HCT116 (cell line): ENCODE data around the gene RAI14. TPM values are rescaled to one million over a fixed set of nuclear protein-coding genes. Genes with fewer than 3 reads are reported as not detected.
A peak's percentile ranks its signal among the peaks of the same experiment; 100 is the strongest.
"Not testable (repeated sequence)": the region's sequence is repeated elsewhere in the genome, so short reads cannot be mapped to it uniquely, and the experiment has no call there.

Experiments used
- ATAC-seq: fragments of 200-7000 bp; cut with Tn5 transposase; 2 replicates; pipeline ENCODE4 v1.9.1; 2020; ENCODE audit warnings: mild to moderate bottlenecking, moderate library complexity
- BruUV-seq: library from RNA; stranded (reverse); fragments of 400-500 nt; replicated peaks from 2 replicates; lab custom pipeline; 2021; lab: Mats Ljungman, UMichigan
- CTCF ChIA-PET: fragments of 300-600 bp; sonication (Branson Sonifier 250); formaldehyde crosslinking; loops from one replicate; lab custom pipeline; 2021; ENCODE audit warnings: antibody characterized with exemption; lab: Charles Lee
- POLR2A ChIA-PET: fragments of 300-600, 350-600 bp; sonication (Branson Sonifier 250); formaldehyde crosslinking; loops from one replicate; lab custom pipeline; 2021; ENCODE audit warnings: antibody characterized with exemption; lab: Charles Lee
- RAD21 ChIA-PET, 2 experiments: fragments of 300-600 bp; sonication (Branson Sonifier 250); formaldehyde crosslinking; loops; one replicate each; lab custom pipeline; 2023; ENCODE audit warnings: low total read pairs in 2 of 2; ENCODE audit not compliant: uncharacterized antibody in 2 of 2, unreplicated experiment in 2 of 2, low non-redundant PET in 1 of 2; lab: Charles Lee
- DNase-seq: peaks from one replicate; pipeline ENCODE4 v3.0.0-alpha.2; 2010; ENCODE audit warnings: low read depth, low spot score
- H2AFZ ChIP-seq: fragments of 200-600 bp; shearing (Covaris generic), sonication (generic); 2 replicates; pipeline ENCODE4 v1.6.1; 2017; ENCODE audit warnings: low read depth, mixed run types, mixed read lengths, antibody characterized with exemption, low read length; ENCODE audit not compliant: poor library complexity, severe bottlenecking
- H3K27ac ChIP-seq: 2 replicates; pipeline ENCODE4 v1.5.1; 2012; ENCODE audit warnings: low read depth, low read length
- H3K27me3 ChIP-seq: fragments of 200-600 bp; sonication (generic); 2 replicates; pipeline ENCODE4 v1.6.1; 2016; ENCODE audit warnings: mixed run types, low read length, mixed read lengths; ENCODE audit not compliant: insufficient read depth
- H3K36me3 ChIP-seq, 2 experiments: fragments of 200-500 bp in 1 of 2; fragments of 200-600 bp in 1 of 2; sonication (Bioruptor generic) in 1 of 2; sonication (generic) in 1 of 2; 2 replicates each; pipeline versions ENCODE4 v1.5.1 to v1.6.1; 2014 to 2016; ENCODE audit warnings: low read length in 2 of 2, inconsistent platforms in 1 of 2, mixed read lengths in 1 of 2, mixed run types in 1 of 2; ENCODE audit not compliant: insufficient read depth in 2 of 2, control insufficient read depth in 1 of 2
- H3K4me1 ChIP-seq, 2 experiments: fragments of 200-600 bp in 1 of 2; sonication (generic) in 1 of 2; 2 replicates each; pipeline versions ENCODE4 v1.5.1 to v1.6.1; 2012 to 2017; ENCODE audit warnings: low read length in 2 of 2, inconsistent platforms in 1 of 2, mild to moderate bottlenecking in 1 of 2, mixed read lengths in 1 of 2, mixed run types in 1 of 2, moderate library complexity in 1 of 2; ENCODE audit not compliant: insufficient read depth in 2 of 2, control insufficient read depth in 1 of 2
- H3K4me2 ChIP-seq: fragments of 200-600 bp; sonication (generic); 2 replicates; pipeline ENCODE4 v1.6.1; 2017; ENCODE audit warnings: mixed run types, low read length, mixed read lengths
- H3K4me3 ChIP-seq, 2 experiments: fragments of 200-600 bp in 1 of 2; sonication (generic) in 1 of 2; replicated peaks in 1 of 2; 2 replicates each; pipeline ENCODE4 v1.5.1; 2011 to 2016; ENCODE audit warnings: low read length in 2 of 2, control low read depth in 1 of 2, low read depth in 1 of 2, mild to moderate bottlenecking in 1 of 2, mixed read lengths in 1 of 2, mixed run types in 1 of 2
- H3K79me2 ChIP-seq: fragments of 200-600 bp; sonication (generic); 2 replicates; pipeline ENCODE4 v1.6.1; 2017; ENCODE audit warnings: mild to moderate bottlenecking, mixed run types, low read length, moderate library complexity, mixed read lengths; ENCODE audit not compliant: insufficient read depth
- H3K9ac ChIP-seq: fragments of 200-600 bp; sonication (generic); 2 replicates; pipeline ENCODE4 v1.6.1; 2016; ENCODE audit warnings: low read length, mixed read lengths
- H3K9me2 ChIP-seq: fragments of 200-600 bp; sonication (generic), shearing (Covaris generic); 2 replicates; pipeline ENCODE4 v1.6.1; 2017; ENCODE audit warnings: mixed run types, mild to moderate bottlenecking, moderate library complexity; ENCODE audit not compliant: insufficient read depth
- H3K9me3 ChIP-seq, 2 experiments: fragments of 200-500 bp in 1 of 2; fragments of 200-600 bp in 1 of 2; sonication (Bioruptor generic) in 1 of 2; sonication (generic) in 1 of 2; 2 replicates each; pipeline ENCODE4 v1.6.1; 2014 to 2017; ENCODE audit warnings: low read length in 2 of 2, mixed read lengths in 2 of 2, inconsistent platforms in 1 of 2, low read depth in 1 of 2, mild to moderate bottlenecking in 1 of 2, mixed run types in 1 of 2, moderate library complexity in 1 of 2; ENCODE audit not compliant: control insufficient read depth in 1 of 2, insufficient read depth in 1 of 2
- H4K20me1 ChIP-seq: fragments of 200-600 bp; sonication (generic), shearing (Covaris generic); 2 replicates; pipeline ENCODE4 v1.6.1; 2017; ENCODE audit warnings: mixed run types, mild to moderate bottlenecking, moderate library complexity; ENCODE audit not compliant: insufficient read depth
- CEBPB ChIP-seq: IDR thresholded peaks from 2 replicates; pipeline ENCODE4 v1.6.1; 2012; ENCODE audit warnings: low read depth
- ELF1 ChIP-seq: IDR thresholded peaks from 2 replicates; pipeline ENCODE4 v1.6.1; 2012; ENCODE audit warnings: low read depth, borderline replicate concordance
- EZH2 ChIP-seq: fragments of 200-600 bp; sonication (generic); IDR thresholded peaks from 2 replicates; pipeline ENCODE4 v1.6.1; 2017; ENCODE audit warnings: antibody characterized with exemption, mixed run types
- JUND ChIP-seq: IDR thresholded peaks from 2 replicates; pipeline ENCODE4 v1.6.1; 2012
- intact Hi-C: fragments of 100-400 bp; cut with micrococcal nuclease; formaldehyde crosslinking; loops from 2 replicates; pipeline ENCODE4 v1.10.0; 2022
- total RNA-seq: library from RNA; stranded (reverse); gene quantifications from one replicate; pipeline ENCODE4 v1.2.1, GENCODE V29; 2021; ENCODE audit not compliant: unreplicated experiment
- TF ChIP-seq, protein P1 (sequence below): IDR thresholded peaks from 2 replicates; pipeline ENCODE4 v1.6.1; 2012

The RAI14 gene
- total RNA-seq, 1 experiment from 2014 or later, result 47.9 TPM

DNA sequence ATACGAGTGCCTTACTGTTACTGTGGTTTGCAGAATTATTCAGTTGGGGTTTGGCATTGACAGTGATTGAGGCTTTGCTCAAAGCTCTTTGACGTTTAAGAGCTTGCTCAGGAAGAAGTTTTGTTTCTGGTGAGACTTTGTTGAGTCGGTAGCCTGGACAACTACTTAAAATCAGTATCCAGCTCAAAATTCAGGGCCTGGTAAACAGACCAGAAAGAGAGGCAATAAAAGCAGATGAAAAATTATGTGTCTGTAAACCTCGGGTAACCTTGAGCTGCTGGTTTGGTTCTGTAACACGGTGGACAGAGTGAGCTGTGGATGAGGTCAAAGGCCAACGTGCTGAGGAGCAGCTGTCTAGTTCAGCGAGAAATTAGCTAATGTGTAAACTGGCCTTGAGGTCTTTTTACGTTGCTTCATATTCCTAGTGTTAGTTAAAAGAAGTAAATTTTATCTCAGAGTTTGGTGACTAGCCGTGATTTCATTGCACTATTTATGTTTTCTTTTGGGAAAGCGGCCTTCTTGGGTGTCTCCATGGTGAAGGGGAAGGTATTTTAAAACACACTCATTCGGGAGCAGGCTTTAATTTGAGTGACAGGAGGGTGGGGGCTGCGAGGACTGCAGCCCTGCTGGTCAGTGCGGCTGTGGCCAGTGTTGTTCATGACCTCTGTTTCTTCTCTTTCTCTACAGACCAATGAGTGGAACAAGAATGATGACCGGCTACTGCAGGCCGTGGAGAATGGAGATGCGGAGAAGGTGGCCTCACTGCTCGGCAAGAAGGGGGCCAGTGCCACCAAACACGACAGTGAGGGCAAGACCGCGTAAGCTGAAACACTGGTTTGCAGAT is 100.9 kb downstream of the RAI14 start:
- CTCF ChIA-PET, result no interaction called here
- ATAC-seq, result no peak
- H3K4me2 ChIP-seq, result no peak overlapping the region
- no peak overlapping the region for H3K9ac ChIP-seq
- H3K4me3 ChIP-seq, result no peak overlapping the region
- H3K27ac ChIP-seq, result no peak overlapping the region
- BruUV-seq, result no TSS peak
- RAD21 ChIA-PET, result no interaction called here
- intact Hi-C loops, result no loop called here
- no peaks in the 10 kb centered on the region for H3K9me3 ChIP-seq
- no peaks in the 10 kb centered on the region for H3K4me1 ChIP-seq
- H3K79me2 ChIP-seq, result peaks cover 7% of the 10 kb centered on the region; the same call in 1 of the 2 replicates
- H3K36me3 ChIP-seq, result no peaks in the 10 kb centered on the region
- H3K27me3 ChIP-seq, result no peaks in the 10 kb centered on the region
- no peaks in the 10 kb centered on the region for H3K9me2 ChIP-seq
- no peak overlapping the region for H2AFZ ChIP-seq
- TF ChIP-seq, protein P1, sequence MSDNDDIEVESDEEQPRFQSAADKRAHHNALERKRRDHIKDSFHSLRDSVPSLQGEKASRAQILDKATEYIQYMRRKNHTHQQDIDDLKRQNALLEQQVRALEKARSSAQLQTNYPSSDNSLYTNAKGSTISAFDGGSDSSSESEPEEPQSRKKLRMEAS, result no peak
- no peak for TF ChIP-seq JUND
- H4K20me1 ChIP-seq, result no peaks in the 10 kb centered on the region
- DNase-seq, result no peak
- POLR2A ChIA-PET, result no interaction called here

DNA sequence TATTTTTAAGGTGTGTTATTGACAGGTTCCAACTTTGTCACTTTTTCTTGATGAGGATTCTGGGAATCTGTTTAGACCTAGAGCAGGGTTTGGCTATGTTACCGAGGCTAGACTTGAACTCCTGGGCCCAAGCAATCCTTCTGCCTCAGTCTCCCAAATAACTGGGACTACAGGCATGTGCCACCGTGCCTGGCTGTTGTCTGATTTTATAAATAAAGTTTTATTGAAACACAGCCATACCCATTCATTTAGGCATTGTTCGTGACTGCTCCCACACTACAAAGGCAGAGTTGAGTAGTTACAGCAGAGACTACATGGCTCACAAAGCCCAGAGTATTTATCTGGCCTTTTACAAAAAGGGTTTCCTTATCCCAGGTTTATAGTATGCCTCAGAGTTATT is 102.4 kb downstream of the RAI14 start:
- Histone ChIP-seq H2AFZ (no peak overlapping the region), H3K79me2 (no peaks in the 10 kb centered on the region), H3K4me3 (no peak overlapping the region)
- TF ChIP-seq ELF1 (no peak), CEBPB (no peak), EZH2 (no peak)
- TF ChIP-seq, protein P1, result no peak
- TF ChIP-seq, all 23 proteins: peak for 0
- Histone ChIP-seq H4K20me1 (no peaks in the 10 kb centered on the region), H3K9ac (no peak overlapping the region), H3K27ac (no peak overlapping the region), H3K36me3 (no peaks in the 10 kb centered on the region), H3K4me1 (no peaks in the 10 kb centered on the region), H3K4me2 (no peak overlapping the region), H3K9me3 (no peaks in the 10 kb centered on the region), H3K9me2 (no peaks in the 10 kb centered on the region), H3K27me3 (no peaks in the 10 kb centered on the region)
- intact Hi-C loops, result no loop called here
- BruUV-seq, result TSS peak; percentile 26
- ATAC-seq (no peak), DNase-seq (no peak)
- ChIA-PET RAD21 (no interaction called here), CTCF (no interaction called here), POLR2A (no interaction called here)

DNA sequence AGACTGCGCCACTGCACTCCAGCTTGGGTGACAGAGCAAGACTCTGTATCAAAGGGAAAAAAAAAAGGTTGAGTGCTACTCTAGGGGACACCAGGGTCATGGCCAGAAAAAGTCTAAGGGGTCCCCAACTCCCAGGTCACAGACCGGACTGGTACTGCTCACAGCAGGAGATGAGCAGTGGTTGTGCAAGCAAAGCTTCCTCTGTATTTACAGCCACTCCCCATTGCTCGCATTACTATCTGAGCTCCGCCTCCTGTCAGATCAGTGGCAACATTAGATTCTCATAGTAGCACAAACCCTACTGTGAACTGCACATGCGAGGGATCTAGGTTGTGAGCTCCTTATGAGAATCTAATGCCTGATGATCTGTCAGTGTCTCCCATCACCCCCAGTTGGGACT is 103.1 kb downstream of the RAI14 start:
- H3K36me3 ChIP-seq, result not testable (repeated sequence)

More for the DNA sequence above, 103.1 kb downstream of the RAI14 start:
- H3K79me2 ChIP-seq, H3K4me3 ChIP-seq, H3K27ac ChIP-seq, H3K27me3 ChIP-seq, H2AFZ ChIP-seq, CTCF ChIA-PET, RAD21 ChIA-PET, H3K9me2 ChIP-seq, BruUV-seq, intact Hi-C loops, POLR2A ChIA-PET, H3K4me2 ChIP-seq, DNase-seq, H3K4me1 ChIP-seq, H3K9ac ChIP-seq, ATAC-seq, H4K20me1 ChIP-seq, H3K9me3 ChIP-seq: not testable (repeated sequence)
